Middle frontal gyrus (tissue), 1 donor: ENCODE measurements around the gene PICALM.
"Not testable (repeated sequence)": the region's sequence is repeated elsewhere in the genome, so short reads cannot be mapped to it uniquely, and the experiment has no call there.

Source experiments
- DNase-seq: peaks from one replicate; pipeline ENCODE4 v3.0.0-alpha.2; 2015; ENCODE audit warnings: low spot score; ENCODE audit errors: extremely low spot score

Gene PICALM

DNA sequence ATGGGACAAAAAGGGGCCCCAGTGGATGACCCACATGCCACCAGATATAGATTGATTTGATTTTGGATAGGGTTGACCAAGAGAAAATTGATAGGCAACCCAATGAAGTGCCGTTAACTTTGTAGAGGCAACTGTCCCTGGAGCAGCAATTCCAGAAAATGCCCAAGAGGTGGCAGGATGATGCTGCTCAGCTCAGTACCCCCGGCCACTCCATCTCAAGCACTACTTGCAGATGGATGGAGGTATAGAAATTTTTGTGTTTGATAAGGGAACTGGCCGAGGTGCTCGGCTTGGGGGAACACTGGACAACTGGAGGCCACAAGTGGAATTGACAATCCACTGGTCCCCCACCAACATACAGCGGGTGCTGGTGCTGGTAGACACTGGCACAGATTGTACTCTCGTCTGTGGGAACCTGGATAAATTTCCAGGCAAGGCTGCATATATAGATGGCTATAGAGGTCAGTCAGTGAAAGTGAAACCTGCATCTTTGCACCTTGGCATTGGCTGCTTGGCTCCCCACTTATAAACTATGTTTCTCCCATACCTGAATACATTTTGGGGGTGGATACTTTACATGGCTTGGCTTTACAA lies 127.4 kb downstream of the PICALM start:
- DNase-seq, result peak; percentile 38

- no peak for DNase-seq
Observed at GRCh38 chr11:85939099-85940015, 129.5 kb downstream of the PICALM start.

GRCh38 chr11:85937835-85938234 lies 131.0 kb downstream of the PICALM start:
- no peak for DNase-seq

GRCh38 chr11:85935751-85936150 lies 133.1 kb downstream of the PICALM start:
- no peak for DNase-seq

DNA sequence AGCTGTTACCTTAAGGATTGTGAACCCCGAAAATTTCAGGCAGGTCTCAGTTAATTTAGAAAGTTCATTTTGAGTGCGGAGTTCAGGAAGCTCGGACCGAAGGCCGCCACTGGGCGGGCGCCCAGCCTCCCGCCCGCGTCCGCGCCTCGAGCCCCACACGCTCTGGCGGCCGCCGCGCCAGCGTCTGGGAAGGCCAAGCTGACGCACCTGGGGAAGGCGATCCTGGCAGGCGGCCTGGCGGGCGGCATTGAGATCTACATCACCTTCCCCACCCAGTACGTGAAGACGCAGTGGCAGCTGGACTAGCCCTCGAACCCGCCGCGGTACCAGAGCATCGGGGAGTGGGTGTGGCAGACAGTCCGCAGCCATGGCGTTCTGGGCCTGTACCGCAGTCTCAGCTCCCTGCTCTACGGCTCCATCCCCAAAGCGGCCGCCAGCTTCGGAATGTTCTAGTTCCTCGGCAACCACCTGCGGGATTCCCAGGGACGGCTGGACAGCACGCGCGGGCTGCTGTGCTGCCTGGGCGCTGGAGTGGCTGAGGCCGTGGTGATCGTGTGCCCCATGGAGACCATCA lies 134.2 kb downstream of the PICALM start:
- DNase-seq, result no peak

- no peak for DNase-seq
Observed at GRCh38 chr11:85930879-85931366, 138.0 kb downstream of the PICALM start.

GRCh38 chr11:85926653-85927214 lies 142.2 kb downstream of the PICALM start:
- not testable (repeated sequence) for DNase-seq

DNA sequence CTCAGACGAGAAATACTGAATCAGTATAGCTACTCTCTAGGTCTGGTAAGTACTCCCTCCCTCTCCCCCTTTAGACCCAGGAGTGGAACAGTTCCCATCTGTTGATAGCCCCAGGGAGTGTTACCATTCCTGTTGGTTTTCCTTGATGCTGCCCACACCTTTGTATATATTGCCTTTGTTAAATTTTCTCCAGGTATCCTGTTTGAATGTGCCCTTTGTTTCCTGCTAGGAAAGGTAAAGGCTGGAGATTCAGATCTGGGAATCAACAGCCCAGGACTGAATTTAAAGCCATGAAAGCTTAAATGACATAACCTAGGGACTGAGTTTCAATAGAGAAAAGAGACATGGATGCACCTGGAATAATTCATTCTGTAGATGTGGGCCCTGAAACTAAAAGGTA lies 145.4 kb downstream of the PICALM start:
- no peak for DNase-seq

GRCh38 chr11:85922367-85922766 lies 146.5 kb downstream of the PICALM start:
- no peak for DNase-seq

- no peak for DNase-seq
Observed at GRCh38 chr11:85918910-85919794, 149.7 kb downstream of the PICALM start.

- DNase-seq, result no peak
Observed at GRCh38 chr11:85914425-85914824, 154.5 kb downstream of the PICALM start.

DNA sequence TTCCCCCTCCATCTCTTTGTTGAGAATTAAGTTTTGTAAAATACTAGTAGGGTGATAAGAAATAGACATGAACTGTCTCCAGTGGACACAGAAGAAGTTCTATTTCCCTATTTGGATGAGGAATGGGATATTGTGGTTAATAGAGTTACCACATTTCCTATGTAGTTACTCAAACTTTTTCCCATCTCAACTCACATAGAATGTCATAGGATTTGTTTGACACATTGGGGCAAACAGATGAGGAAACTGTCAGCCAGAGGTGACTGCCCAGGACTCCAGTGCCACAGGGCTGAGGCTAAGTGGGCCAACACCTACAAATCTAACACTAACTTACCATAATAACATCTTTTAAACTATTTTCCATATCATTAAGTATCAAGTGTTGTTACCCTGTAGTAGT lies 155.4 kb downstream of the PICALM start:
- DNase-seq, result no peak

DNA sequence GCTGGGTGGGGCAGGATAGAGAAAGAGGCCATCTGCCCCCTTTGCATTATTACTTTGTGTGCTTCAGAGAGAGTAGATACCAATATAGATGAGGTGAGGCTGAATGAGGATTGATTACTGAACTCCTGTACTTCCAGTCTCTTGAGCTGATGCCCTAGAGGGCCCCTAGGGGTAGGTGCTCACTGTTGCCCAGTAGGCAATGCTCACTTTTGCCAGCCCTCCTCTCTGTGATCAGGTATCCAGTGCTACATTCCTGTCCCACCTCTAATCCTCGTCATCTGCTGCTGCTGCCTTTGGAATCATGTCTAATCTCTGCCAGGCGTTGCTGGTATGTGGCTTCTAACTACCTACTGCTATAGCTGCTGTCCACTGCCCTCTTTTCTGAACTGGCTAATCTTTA lies 156.5 kb downstream of the PICALM start:
- DNase-seq, result no peak
